ENCODE results near the gene LHFPL6. TPM values are rescaled to one million over a fixed set of nuclear protein-coding genes. Genes with fewer than 3 reads are reported as not detected.

Gene LHFPL6
- total RNA-seq, 2 experiments from 2014 or later = 1.2 TPM

DNA sequence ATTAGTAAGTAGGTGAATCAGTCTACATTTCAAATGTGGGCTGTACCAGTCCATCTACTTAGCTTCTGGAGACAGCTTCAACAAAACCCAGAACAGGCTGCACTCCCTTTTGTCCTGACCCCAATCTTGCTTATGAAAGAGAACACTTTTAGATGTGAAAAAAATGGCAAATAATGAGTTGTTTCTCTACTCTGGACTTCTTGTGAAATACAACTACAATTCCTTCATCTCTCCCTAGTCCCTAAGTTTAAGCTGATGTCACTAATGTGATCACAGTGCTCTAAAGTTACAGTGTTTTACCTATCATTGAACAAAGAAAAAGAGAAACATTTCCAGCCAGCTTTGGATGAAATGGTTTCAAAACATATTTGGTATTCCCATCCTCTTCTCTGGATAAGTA, 183.9 kb downstream of the LHFPL6 start:
- POLR2A ChIA-PET = interaction anchor here (0.7 kb wide), 1 partner anchor 77 kb away, joined by 3 read pairs; no protein-coding TSS in a partner anchor
- Mint-ChIP-seq H3K4me3 (no peak overlapping the region), H3K4me1 (no peaks in the 10 kb centered on the region), H3K27me3 (peaks cover 16% of the 10 kb centered on the region), H3K27ac (no peak overlapping the region), H3K9me3 (ENCODE audit: low read depth) (no peaks in the 10 kb centered on the region), H3K36me3 (ENCODE audit: low read depth) (no peaks in the 10 kb centered on the region)
- CTCF ChIA-PET = interaction anchor here (1.0 to 1.6 kb wide), 3 partner anchors 44 to 194 kb away, joined by 3 to 5 read pairs (median 3); no protein-coding TSS in a partner anchor
- intact Hi-C loops (cut with DNase I, micrococcal nuclease) = loop anchor here (5.0 to 10.0 kb wide), 2 partner anchors 193 to 196 kb away; no protein-coding TSS in a partner anchor
- DNase-seq (no peak), ATAC-seq (no peak)

DNA sequence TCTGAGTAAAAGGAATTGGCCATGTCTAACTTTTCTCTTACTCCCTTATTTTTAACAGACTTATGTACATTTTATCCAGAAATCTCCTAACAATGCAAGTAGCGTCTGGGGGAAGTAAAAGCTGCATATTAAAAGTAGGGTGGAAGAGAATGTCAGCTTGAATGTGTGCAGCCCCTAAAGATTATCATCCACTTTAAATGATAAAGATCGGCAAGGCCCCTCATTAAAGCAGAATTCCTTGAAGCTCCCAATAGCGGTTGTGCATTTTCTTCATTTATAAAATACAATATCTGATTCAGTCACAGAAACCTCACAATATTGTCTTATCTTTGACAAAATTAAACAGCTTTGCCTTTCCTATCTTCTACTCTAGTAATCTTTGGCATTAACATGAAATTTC, 184.6 kb downstream of the LHFPL6 start:
- Mint-ChIP-seq H3K27me3 (peaks cover 14% of the 10 kb centered on the region), H3K9me3 (ENCODE audit: low read depth) (no peaks in the 10 kb centered on the region), H3K36me3 (ENCODE audit: low read depth) (no peaks in the 10 kb centered on the region), H3K4me3 (no peak overlapping the region), H3K27ac (no peak overlapping the region), H3K4me1 (no peaks in the 10 kb centered on the region)
- POLR2A ChIA-PET = no interaction called here
- no peak for DNase-seq
- intact Hi-C loops (cut with DNase I, micrococcal nuclease) = loop anchor here (5.0 to 10.0 kb wide), 2 partner anchors 194 to 196 kb away; no protein-coding TSS in a partner anchor
- CTCF ChIA-PET = interaction anchor here (1.0 to 1.6 kb wide), 3 partner anchors 97 to 195 kb away, joined by 3 to 5 read pairs (median 3); no protein-coding TSS in a partner anchor
- no peak for ATAC-seq

DNA sequence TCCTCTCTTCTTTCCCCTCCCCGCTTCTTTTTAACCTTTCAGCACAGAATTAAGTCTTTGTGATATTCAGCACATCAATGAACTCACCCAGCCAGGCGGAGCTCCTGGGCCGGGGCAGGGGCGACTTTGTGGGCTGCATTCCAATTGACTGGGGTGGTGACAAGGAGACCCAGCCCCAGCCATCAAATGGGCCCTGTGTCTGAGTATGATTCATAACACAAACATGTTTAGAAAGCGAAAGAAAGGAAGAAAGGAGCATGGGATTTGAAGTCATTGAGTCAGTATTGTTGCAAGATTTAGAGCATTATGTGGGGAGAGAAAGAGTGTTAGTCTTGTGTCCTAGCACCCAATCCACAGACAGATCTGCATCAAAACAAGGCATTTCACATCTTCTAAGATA, 185.3 kb downstream of the LHFPL6 start:
- ATAC-seq = no peak
- Mint-ChIP-seq H3K27ac (no peak overlapping the region), H3K9me3 (ENCODE audit: low read depth) (no peaks in the 10 kb centered on the region), H3K4me3 (no peak overlapping the region), H3K36me3 (ENCODE audit: low read depth) (no peaks in the 10 kb centered on the region), H3K4me1 (no peaks in the 10 kb centered on the region), H3K27me3 (peaks cover 14% of the 10 kb centered on the region)
- CTCF ChIA-PET = interaction anchor here (1.0 kb wide), 1 partner anchor 189 kb away, joined by 3 read pairs; no protein-coding TSS in a partner anchor
- intact Hi-C loops (cut with DNase I, micrococcal nuclease) = loop anchor here (5.0 to 10.0 kb wide), 2 partner anchors 195 to 197 kb away; no protein-coding TSS in a partner anchor
- DNase-seq = no peak
- POLR2A ChIA-PET = no interaction called here

- POLR2A ChIA-PET = no interaction called here
Observed at GRCh38 chr13:39417131-39417530, 185.9 kb downstream of the LHFPL6 start.

GRCh38 chr13:39415008-39415802, 187.8 kb downstream of the LHFPL6 start:
- no peak overlapping the region for H3K4me3 Mint-ChIP-seq
- POLR2A ChIA-PET = no interaction called here
- CTCF ChIA-PET = interaction anchor here (0.6 to 2.2 kb wide), 6 partner anchors 10 to 240 kb away, joined by 3 to 6 read pairs (median 4); partner anchors contain the start of gene COG6
- no peaks in the 10 kb centered on the region for H3K36me3 Mint-ChIP-seq (ENCODE audit: low read depth)
- intact Hi-C loops (cut with DNase I, micrococcal nuclease) = loop anchor here (5.0 to 10.0 kb wide), 2 partner anchors 197 to 200 kb away; no protein-coding TSS in a partner anchor
- H3K4me1 Mint-ChIP-seq = no peaks in the 10 kb centered on the region
- no peak overlapping the region for H3K27ac Mint-ChIP-seq
- ATAC-seq = no peak
- H3K9me3 Mint-ChIP-seq (ENCODE audit: low read depth) = no peaks in the 10 kb centered on the region
- H3K27me3 Mint-ChIP-seq = peaks cover 14% of the 10 kb centered on the region
- peak; percentile 30 for DNase-seq

More at GRCh38 chr13:39417131-39417530, 185.9 kb downstream of the LHFPL6 start:
- CTCF ChIA-PET = interaction anchor here (0.6 to 1.4 kb wide), 4 partner anchors 29 to 678 kb away, joined by 4 to 6 read pairs (median 4); no protein-coding TSS in a partner anchor
- Mint-ChIP-seq H3K4me3 (no peak overlapping the region), H3K27ac (no peak overlapping the region), H3K9me3 (ENCODE audit: low read depth) (no peaks in the 10 kb centered on the region), H3K4me1 (no peaks in the 10 kb centered on the region), H3K36me3 (ENCODE audit: low read depth) (no peaks in the 10 kb centered on the region), H3K27me3 (peaks cover 16% of the 10 kb centered on the region)
- DNase-seq (no peak), ATAC-seq (no peak)
- intact Hi-C loops (cut with DNase I, micrococcal nuclease) = loop anchor here (5.0 to 10.0 kb wide), 2 partner anchors 195 to 198 kb away; no protein-coding TSS in a partner anchor

DNA sequence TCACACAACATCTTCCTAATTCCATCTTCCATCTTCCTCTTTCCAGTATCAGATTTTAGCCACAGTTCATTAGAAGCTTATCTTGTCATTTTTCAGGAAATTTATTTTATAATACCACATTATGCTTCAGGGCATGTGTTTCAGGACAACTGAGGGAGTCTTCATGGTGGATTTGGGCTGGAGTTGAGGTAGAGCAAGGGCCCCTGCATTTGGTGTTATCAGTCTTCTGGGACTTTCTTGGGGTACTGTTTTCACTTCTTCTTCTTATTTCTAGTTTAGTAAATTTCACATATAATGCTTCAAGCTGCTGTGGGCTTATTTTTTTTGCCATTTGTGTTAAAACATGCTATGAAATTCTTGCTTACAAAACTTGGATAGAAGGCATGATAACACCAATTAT, 188.7 kb downstream of the LHFPL6 start:
- ChIA-PET CTCF (interaction anchor here (1.1 to 2.2 kb wide), 3 partner anchors 36 to 198 kb away, joined by 3 to 6 read pairs (median 4); no protein-coding TSS in a partner anchor), POLR2A (no interaction called here)
- DNase-seq (no peak), ATAC-seq (no peak)
- H3K27ac Mint-ChIP-seq = no peak overlapping the region
- H3K9me3 Mint-ChIP-seq (ENCODE audit: low read depth) = no peaks in the 10 kb centered on the region
- H3K4me3 Mint-ChIP-seq = no peak overlapping the region
- H3K4me1 Mint-ChIP-seq = no peaks in the 10 kb centered on the region
- intact Hi-C loops (cut with DNase I, micrococcal nuclease) = loop anchor here in 1 of 2 experiments (10.0 kb wide), 1 partner anchor 200 kb away; no protein-coding TSS in a partner anchor
- H3K27me3 Mint-ChIP-seq = peaks cover 12% of the 10 kb centered on the region
- H3K36me3 Mint-ChIP-seq (ENCODE audit: low read depth) = no peaks in the 10 kb centered on the region

GRCh38 chr13:39411511-39411910, 191.5 kb downstream of the LHFPL6 start:
- Mint-ChIP-seq H3K9me3 (ENCODE audit: low read depth) (no peaks in the 10 kb centered on the region), H3K4me3 (no peak overlapping the region), H3K27me3 (peaks cover 7% of the 10 kb centered on the region), H3K4me1 (no peaks in the 10 kb centered on the region), H3K27ac (no peak overlapping the region), H3K36me3 (ENCODE audit: low read depth) (no peaks in the 10 kb centered on the region)
- no peak for ATAC-seq
- no peak for DNase-seq
- ChIA-PET CTCF (interaction anchor here (0.6 to 1.0 kb wide), 4 partner anchors 12 to 205 kb away, joined by 3 read pairs; no protein-coding TSS in a partner anchor), POLR2A (no interaction called here)
- intact Hi-C loops (cut with DNase I, micrococcal nuclease) = loop anchor here in 1 of 2 experiments (10.0 kb wide), 1 partner anchor 203 kb away; no protein-coding TSS in a partner anchor

DNA sequence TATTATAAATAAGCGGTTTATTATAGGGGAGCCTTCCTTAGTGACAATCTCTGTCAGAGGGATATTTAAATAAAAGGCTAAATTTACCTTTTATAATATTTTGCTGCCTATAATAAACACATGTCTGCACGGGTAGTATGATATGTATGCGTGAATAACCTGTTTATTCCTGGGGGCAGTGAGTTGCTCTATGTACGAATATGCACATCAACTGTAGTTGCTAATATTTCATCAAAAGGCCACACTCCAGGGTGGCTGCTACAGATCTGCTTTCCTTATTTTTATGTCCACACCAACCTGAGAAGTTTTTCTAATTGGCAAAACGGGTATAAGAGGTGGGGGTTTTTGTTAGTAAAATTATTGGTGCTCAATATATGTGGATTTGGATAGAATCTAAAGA, 192.0 kb downstream of the LHFPL6 start:
- no peak for DNase-seq
- no peaks in the 10 kb centered on the region for H3K9me3 Mint-ChIP-seq (ENCODE audit: low read depth)
- ChIA-PET CTCF (no interaction called here), POLR2A (no interaction called here)
- no peaks in the 10 kb centered on the region for H3K4me1 Mint-ChIP-seq
- no peak overlapping the region for H3K4me3 Mint-ChIP-seq
- ATAC-seq = no peak
- no peaks in the 10 kb centered on the region for H3K36me3 Mint-ChIP-seq (ENCODE audit: low read depth)
- H3K27ac Mint-ChIP-seq = no peak overlapping the region
- peaks cover 7% of the 10 kb centered on the region for H3K27me3 Mint-ChIP-seq
- intact Hi-C loops (cut with DNase I, micrococcal nuclease) = loop anchor here in 1 of 2 experiments (10.0 kb wide), 1 partner anchor 204 kb away; no protein-coding TSS in a partner anchor

DNA sequence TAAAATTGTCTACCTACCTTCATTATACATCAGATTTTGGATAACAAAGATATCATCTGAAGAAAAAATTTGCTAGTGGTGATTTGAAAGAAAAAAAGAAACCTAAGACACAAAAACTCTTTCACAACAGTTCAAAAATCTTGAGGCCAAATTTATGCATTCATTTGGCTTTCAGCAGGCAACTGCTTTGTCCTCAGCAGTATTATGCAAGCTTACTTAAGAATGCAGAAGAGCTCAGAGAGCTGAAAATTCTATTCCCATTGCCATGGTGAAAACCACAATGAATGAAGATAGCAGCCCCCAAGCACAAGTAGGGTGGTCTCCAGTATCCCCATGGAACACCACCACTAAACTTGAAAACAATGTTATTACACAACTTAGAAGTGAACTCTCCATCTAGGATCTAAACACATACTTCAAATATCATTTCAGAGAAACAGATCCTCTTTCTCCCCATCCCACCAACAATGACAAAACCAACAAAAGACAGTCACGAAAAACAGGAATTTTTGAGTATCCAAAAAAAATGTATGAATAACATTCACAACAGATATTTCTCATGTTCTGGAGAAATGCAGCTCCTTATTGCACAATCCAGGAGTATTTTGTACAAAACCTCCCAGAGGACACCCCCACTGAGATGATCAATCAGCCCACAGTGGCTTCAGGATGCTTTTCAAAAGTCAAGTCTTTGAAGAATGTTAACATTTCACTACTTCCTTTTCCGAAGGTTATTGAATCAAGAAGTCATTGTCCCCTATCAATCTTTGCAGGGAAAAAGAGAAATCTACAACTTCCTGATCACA, 192.7 kb downstream of the LHFPL6 start:
- intact Hi-C loops (cut with DNase I, micrococcal nuclease) = loop anchor here in 1 of 2 experiments (10.0 kb wide), 1 partner anchor 205 kb away; no protein-coding TSS in a partner anchor
- CTCF ChIA-PET = no interaction called here
- ATAC-seq = no peak
- no peak for DNase-seq
- Mint-ChIP-seq H3K4me3 (no peak overlapping the region), H3K27me3 (peaks cover 11% of the 10 kb centered on the region), H3K27ac (no peak overlapping the region), H3K36me3 (ENCODE audit: low read depth) (no peaks in the 10 kb centered on the region), H3K4me1 (no peaks in the 10 kb centered on the region), H3K9me3 (ENCODE audit: low read depth) (no peaks in the 10 kb centered on the region)
- POLR2A ChIA-PET = no interaction called here

GRCh38 chr13:39408512-39408911, 194.5 kb downstream of the LHFPL6 start:
- CTCF ChIA-PET = no interaction called here

GRCh38 chr13:39407786-39408185, 195.2 kb downstream of the LHFPL6 start:
- Mint-ChIP-seq H3K4me1 (no peaks in the 10 kb centered on the region), H3K27me3 (peaks cover 9% of the 10 kb centered on the region), H3K9me3 (ENCODE audit: low read depth) (no peaks in the 10 kb centered on the region), H3K27ac (no peak overlapping the region), H3K4me3 (no peak overlapping the region), H3K36me3 (ENCODE audit: low read depth) (no peaks in the 10 kb centered on the region)
- intact Hi-C loops (cut with DNase I, micrococcal nuclease) = no loop called here
- CTCF ChIA-PET = no interaction called here
- POLR2A ChIA-PET = no interaction called here
- DNase-seq = no peak
- no peak for ATAC-seq

More at GRCh38 chr13:39408512-39408911, 194.5 kb downstream of the LHFPL6 start:
- no peaks in the 10 kb centered on the region for H3K36me3 Mint-ChIP-seq (ENCODE audit: low read depth)
- DNase-seq (no peak), ATAC-seq (no peak)
- no peak overlapping the region for H3K4me3 Mint-ChIP-seq
- H3K9me3 Mint-ChIP-seq (ENCODE audit: low read depth) = no peaks in the 10 kb centered on the region
- POLR2A ChIA-PET = no interaction called here
- H3K27ac Mint-ChIP-seq = no peak overlapping the region
- H3K4me1 Mint-ChIP-seq = no peaks in the 10 kb centered on the region
- peaks cover 9% of the 10 kb centered on the region for H3K27me3 Mint-ChIP-seq
- intact Hi-C loops (cut with DNase I, micrococcal nuclease) = no loop called here

Measured in activated CD4-positive, alpha-beta T cell treated with anti-CD3 and anti-CD28 coated beads for 36 hours (primary cell).